ENCODE results near the gene RELT. TPM values are rescaled to one million over a fixed set of nuclear protein-coding genes. Genes with fewer than 3 reads are reported as not detected.

RELT gene
- total and polyA plus RNA-seq, 2 donors (not counting 1 experiment from before 2014, with no cell fraction given): 71.6 to 92.4 TPM

- no peak for TF ChIP-seq EZH2 (IDR thresholded peaks at IDR 0.05; ENCODE audit: borderline replicate concordance, insufficient read depth, low read depth, low read length, poor library complexity, severe bottlenecking)
- TF ChIP-seq CTCF (IDR thresholded peaks at IDR 0.05): no peak
- ChIA-PET POLR2A (interaction anchor here (0.7 kb wide), 2 partner anchors 15 to 46 kb away, joined by 3 to 4 read pairs; no protein-coding TSS in a partner anchor), CTCF (interaction anchor here (0.6 to 6.5 kb wide), 32 partner anchors 11 to 488 kb away, joined by 3 to 157 read pairs (median 4); partner anchors contain the start of gene ARHGEF17)
- Histone ChIP-seq H3K36me3 (replicated peaks in 1 of 2; ENCODE audit: control extremely low read depth in 1 of 2, control insufficient read depth in 1 of 2, extremely low read depth in 1 of 2, insufficient read depth in 2 of 2, low read length in 1 of 2) (no peaks in the 10 kb centered on the region), H4K20me1 (ENCODE audit: control insufficient read depth, insufficient read depth, low read length, poor library complexity, severe bottlenecking) (no peaks in the 10 kb centered on the region), H3K27ac (ENCODE audit: low read length in 2 of 2) (no peak overlapping the region), H3K4me3 (ENCODE audit: control extremely low read depth in 1 of 5, extremely low read depth in 1 of 5, insufficient read depth in 1 of 5, low read depth in 2 of 5, low read length in 4 of 5) (no peak overlapping the region), H3K9ac (ENCODE audit: low read length) (no peak overlapping the region), H2AFZ (ENCODE audit: insufficient read depth, low read depth, low read length, poor library complexity, severe bottlenecking) (no peak overlapping the region), H3K9me3 (ENCODE audit: control extremely low read depth in 1 of 3, control insufficient read depth in 2 of 3, insufficient read depth in 1 of 3, low read length in 2 of 3) (no peaks in the 10 kb centered on the region), H3K79me2 (ENCODE audit: control insufficient read depth, insufficient read depth, low read length) (no peaks in the 10 kb centered on the region), H3K4me2 (replicated peaks; ENCODE audit: low read depth, low read length, poor library complexity, severe bottlenecking) (no peak overlapping the region), H3K27me3 (replicated peaks in 1 of 4; ENCODE audit: control extremely low read depth in 1 of 4, control insufficient read depth in 3 of 4, insufficient read depth in 4 of 4, low read length in 3 of 4) (peaks cover 0 to 8% (median 2%) of the 10 kb centered on the region in 4 experiments), H3K4me1 (ENCODE audit: control insufficient read depth in 2 of 2, insufficient read depth in 2 of 2, low read length in 2 of 2) (no peaks in the 10 kb centered on the region)
- 76% methylated on average over 5 of the region's 6 CpGs for WGBS (ENCODE audit: insufficient coverage)
- no peak for DNase-seq
- no peak overlapping the region for H3K4me3 Mint-ChIP-seq
- no peaks in the 10 kb centered on the region for H3K4me1 Mint-ChIP-seq
- no peaks in the 10 kb centered on the region for H3K27me3 Mint-ChIP-seq
- intact Hi-C loops (cut with micrococcal nuclease): loop anchor here (1.0 kb wide), 2 partner anchors 39 to 149 kb away; no protein-coding TSS in a partner anchor
- H3K27ac Mint-ChIP-seq: no peak overlapping the region
- H3K9me3 Mint-ChIP-seq (ENCODE audit: insufficient read depth): no peaks in the 10 kb centered on the region
- no peak for ATAC-seq (ENCODE audit: low read depth)
Observed at GRCh38 chr11:73334384-73335203, 41.6 kb upstream of the RELT start.
